ENCODE measurements around the gene B4GALT6. TPM values are rescaled to one million over a fixed set of nuclear protein-coding genes. Genes with fewer than 3 reads are reported as not detected.

B4GALT6 gene
- total and polyA plus RNA-seq, 2 of the 13 experiments (the other 11 are each of a cell fraction or from before 2014, with no cell fraction given), result 1.9 to 3.3 TPM

DNA sequence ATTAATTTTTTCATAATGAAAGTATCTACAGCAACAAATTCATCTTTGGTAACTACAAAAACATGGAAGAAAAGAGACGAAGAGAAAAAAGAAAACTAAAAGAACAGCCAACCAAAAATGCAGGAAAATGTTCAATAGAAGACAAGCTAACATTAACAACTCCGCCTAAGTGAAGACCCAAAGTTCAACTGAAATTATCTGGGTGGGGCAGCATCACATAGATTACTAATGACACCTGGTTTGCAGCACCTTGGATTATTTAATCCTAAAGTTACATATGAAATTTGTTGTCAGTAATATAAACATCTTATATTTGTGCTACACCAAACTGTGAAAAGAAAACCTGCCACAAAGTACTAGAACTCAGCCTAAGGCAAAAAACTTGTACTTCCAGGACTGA, 14.8 kb downstream of the B4GALT6 start (continued):
- TF ChIP-seq ZNF781 (CRISPR knock-in tag; IDR thresholded peaks at IDR 0.05; ENCODE audit: borderline replicate concordance, not compliant biosample characterization) (no peak), ZNF501 (CRISPR knock-in tag; IDR thresholded peaks at IDR 0.05) (no peak), SIX1 (CRISPR knock-in tag; IDR thresholded peaks at IDR 0.05; ENCODE audit: borderline replicate concordance) (no peak)
- TF ChIP-seq, protein P1, sequence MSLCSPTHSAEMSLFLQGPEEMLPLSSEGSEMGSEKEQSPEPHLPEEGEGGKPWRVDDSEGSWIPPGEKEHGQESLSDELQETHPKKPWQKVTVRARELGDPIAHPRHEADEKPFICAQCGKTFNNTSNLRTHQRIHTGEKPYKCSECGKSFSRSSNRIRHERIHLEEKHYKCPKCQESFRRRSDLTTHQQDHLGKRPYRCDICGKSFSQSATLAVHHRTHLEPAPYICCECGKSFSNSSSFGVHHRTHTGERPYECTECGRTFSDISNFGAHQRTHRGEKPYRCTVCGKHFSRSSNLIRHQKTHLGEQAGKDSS (CRISPR knock-in tag; IDR thresholded peaks at IDR 0.05; ENCODE audit: borderline replicate concordance, low read depth), result no peak
- TF ChIP-seq, protein P2, sequence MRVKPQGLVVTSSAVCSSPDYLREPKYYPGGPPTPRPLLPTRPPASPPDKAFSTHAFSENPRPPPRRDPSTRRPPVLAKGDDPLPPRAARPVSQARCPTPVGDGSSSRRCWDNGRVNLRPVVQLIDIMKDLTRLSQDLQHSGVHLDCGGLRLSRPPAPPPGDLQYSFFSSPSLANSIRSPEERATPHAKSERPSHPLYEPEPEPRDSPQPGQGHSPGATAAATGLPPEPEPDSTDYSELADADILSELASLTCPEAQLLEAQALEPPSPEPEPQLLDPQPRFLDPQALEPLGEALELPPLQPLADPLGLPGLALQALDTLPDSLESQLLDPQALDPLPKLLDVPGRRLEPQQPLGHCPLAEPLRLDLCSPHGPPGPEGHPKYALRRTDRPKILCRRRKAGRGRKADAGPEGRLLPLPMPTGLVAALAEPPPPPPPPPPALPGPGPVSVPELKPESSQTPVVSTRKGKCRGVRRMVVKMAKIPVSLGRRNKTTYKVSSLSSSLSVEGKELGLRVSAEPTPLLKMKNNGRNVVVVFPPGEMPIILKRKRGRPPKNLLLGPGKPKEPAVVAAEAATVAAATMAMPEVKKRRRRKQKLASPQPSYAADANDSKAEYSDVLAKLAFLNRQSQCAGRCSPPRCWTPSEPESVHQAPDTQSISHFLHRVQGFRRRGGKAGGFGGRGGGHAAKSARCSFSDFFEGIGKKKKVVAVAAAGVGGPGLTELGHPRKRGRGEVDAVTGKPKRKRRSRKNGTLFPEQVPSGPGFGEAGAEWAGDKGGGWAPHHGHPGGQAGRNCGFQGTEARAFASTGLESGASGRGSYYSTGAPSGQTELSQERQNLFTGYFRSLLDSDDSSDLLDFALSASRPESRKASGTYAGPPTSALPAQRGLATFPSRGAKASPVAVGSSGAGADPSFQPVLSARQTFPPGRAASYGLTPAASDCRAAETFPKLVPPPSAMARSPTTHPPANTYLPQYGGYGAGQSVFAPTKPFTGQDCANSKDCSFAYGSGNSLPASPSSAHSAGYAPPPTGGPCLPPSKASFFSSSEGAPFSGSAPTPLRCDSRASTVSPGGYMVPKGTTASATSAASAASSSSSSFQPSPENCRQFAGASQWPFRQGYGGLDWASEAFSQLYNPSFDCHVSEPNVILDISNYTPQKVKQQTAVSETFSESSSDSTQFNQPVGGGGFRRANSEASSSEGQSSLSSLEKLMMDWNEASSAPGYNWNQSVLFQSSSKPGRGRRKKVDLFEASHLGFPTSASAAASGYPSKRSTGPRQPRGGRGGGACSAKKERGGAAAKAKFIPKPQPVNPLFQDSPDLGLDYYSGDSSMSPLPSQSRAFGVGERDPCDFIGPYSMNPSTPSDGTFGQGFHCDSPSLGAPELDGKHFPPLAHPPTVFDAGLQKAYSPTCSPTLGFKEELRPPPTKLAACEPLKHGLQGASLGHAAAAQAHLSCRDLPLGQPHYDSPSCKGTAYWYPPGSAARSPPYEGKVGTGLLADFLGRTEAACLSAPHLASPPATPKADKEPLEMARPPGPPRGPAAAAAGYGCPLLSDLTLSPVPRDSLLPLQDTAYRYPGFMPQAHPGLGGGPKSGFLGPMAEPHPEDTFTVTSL (CRISPR knock-in tag; IDR thresholded peaks at IDR 0.05; ENCODE audit: borderline replicate concordance), result no peak
- TF ChIP-seq, protein P3, sequence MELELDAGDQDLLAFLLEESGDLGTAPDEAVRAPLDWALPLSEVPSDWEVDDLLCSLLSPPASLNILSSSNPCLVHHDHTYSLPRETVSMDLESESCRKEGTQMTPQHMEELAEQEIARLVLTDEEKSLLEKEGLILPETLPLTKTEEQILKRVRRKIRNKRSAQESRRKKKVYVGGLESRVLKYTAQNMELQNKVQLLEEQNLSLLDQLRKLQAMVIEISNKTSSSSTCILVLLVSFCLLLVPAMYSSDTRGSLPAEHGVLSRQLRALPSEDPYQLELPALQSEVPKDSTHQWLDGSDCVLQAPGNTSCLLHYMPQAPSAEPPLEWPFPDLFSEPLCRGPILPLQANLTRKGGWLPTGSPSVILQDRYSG (CRISPR knock-in tag; IDR thresholded peaks at IDR 0.05), result no peak
- TF ChIP-seq, protein P4, sequence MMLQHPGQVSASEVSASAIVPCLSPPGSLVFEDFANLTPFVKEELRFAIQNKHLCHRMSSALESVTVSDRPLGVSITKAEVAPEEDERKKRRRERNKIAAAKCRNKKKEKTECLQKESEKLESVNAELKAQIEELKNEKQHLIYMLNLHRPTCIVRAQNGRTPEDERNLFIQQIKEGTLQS (CRISPR knock-in tag; IDR thresholded peaks at IDR 0.05), result no peak

Measured in HepG2 (cell line).